B cell (primary cell): Measurements from ENCODE around the gene AQP11. TPM values are rescaled to one million over a fixed set of nuclear protein-coding genes. Genes with fewer than 3 reads are reported as not detected.

Source experiments
- ATAC-seq: fragments of 200-7000 bp; cut with Tn5 transposase; one replicate; pipeline ENCODE4 v1.10.0; 2021; ENCODE audit warnings: low read depth, mild to moderate bottlenecking, moderate number of reproducible peaks, moderate library complexity
- CTCF ChIA-PET: fragments of 350-600 bp; sonication (Branson Sonifier 250); formaldehyde crosslinking; loops from one replicate; lab custom pipeline; 2021; ENCODE audit warnings: antibody characterized with exemption, inconsistent platforms; lab: Charles Lee
- POLR2A ChIA-PET: fragments of 350-600 bp; sonication (Branson Sonifier 250); formaldehyde crosslinking; loops from one replicate; lab custom pipeline; 2021; ENCODE audit warnings: antibody characterized with exemption; lab: Charles Lee
- DNase-seq: peaks from one replicate; pipeline ENCODE4 v3.0.0; 2013
- H2AFZ ChIP-seq: 2 replicates; pipeline ENCODE4 v1.6.1; 2012; ENCODE audit warnings: mild to moderate bottlenecking, low read depth, low read length; ENCODE audit not compliant: insufficient read depth, poor library complexity, severe bottlenecking
- H3K27ac ChIP-seq, 2 donors: 1 replicate in 1 of 2; 2 replicates in 1 of 2; pipeline ENCODE4 v1.5.1; 2012 to 2013; ENCODE audit warnings: low read length in 2 of 2, mild to moderate bottlenecking in 2 of 2, moderate library complexity in 1 of 2
- H3K27me3 ChIP-seq, 4 experiments: fragments of 200-600 bp in 1 of 4; sonication (generic) in 1 of 4; replicated peaks in 1 of 4; 1 replicate in 2 of 4; 2 replicates in 2 of 4; pipeline versions ENCODE4 v1.6.1 to v1.7.0; 2013 to 2016; ENCODE audit warnings: low read length in 3 of 4, mild to moderate bottlenecking in 2 of 4, mixed read lengths in 1 of 4, moderate library complexity in 1 of 4; ENCODE audit not compliant: insufficient read depth in 4 of 4, control insufficient read depth in 3 of 4; ENCODE audit errors: control extremely low read depth in 1 of 4
- H3K36me3 ChIP-seq, 2 experiments: replicated peaks in 1 of 2; 1 replicate in 1 of 2; 2 replicates in 1 of 2; pipeline versions ENCODE4 v1.6.1 to v1.7.1; 2013; ENCODE audit warnings: low read length in 1 of 2; ENCODE audit not compliant: insufficient read depth in 2 of 2, control insufficient read depth in 1 of 2; ENCODE audit errors: control extremely low read depth in 1 of 2, extremely low read depth in 1 of 2
- H3K4me1 ChIP-seq, 2 donors: fragments of 200-600 bp in 1 of 2; sonication (generic) in 1 of 2; 1 replicate in 1 of 2; 2 replicates in 1 of 2; pipeline versions ENCODE4 v1.5.1 to v1.6.1; 2013 to 2017; ENCODE audit warnings: low read length in 2 of 2; ENCODE audit not compliant: control insufficient read depth in 2 of 2, insufficient read depth in 2 of 2
- H3K4me2 ChIP-seq: replicated peaks from 2 replicates; pipeline ENCODE3; 2012; ENCODE audit warnings: mild to moderate bottlenecking, low read depth, low read length; ENCODE audit not compliant: poor library complexity, severe bottlenecking
- H3K4me3 ChIP-seq, 5 experiments: fragments of 200-600 bp in 1 of 5; sonication (generic) in 1 of 5; 1 replicate in 3 of 5; 2 replicates in 2 of 5; pipeline versions ENCODE4 v1.5.1 to v1.7.0; 2011 to 2016; ENCODE audit warnings: low read length in 4 of 5, mild to moderate bottlenecking in 4 of 5, low read depth in 2 of 5, control low read depth in 1 of 5, moderate library complexity in 1 of 5; ENCODE audit not compliant: insufficient read depth in 1 of 5; ENCODE audit errors: control extremely low read depth in 1 of 5, extremely low read depth in 1 of 5
- H3K79me2 ChIP-seq: fragments of 200-600 bp; sonication (generic); one replicate; pipeline ENCODE4 v1.6.0; 2016; ENCODE audit warnings: low read length; ENCODE audit not compliant: control insufficient read depth, insufficient read depth
- H3K9ac ChIP-seq: fragments of 200-600 bp; sonication (generic); 2 replicates; pipeline ENCODE4 v1.6.1; 2017; ENCODE audit warnings: mild to moderate bottlenecking, low read length, moderate library complexity
- H3K9me3 ChIP-seq, 3 donors: one replicate each; pipeline versions ENCODE4 v1.6.1 to v1.7.1; 2013; ENCODE audit warnings: low read length in 2 of 3; ENCODE audit not compliant: control insufficient read depth in 2 of 3, insufficient read depth in 1 of 3; ENCODE audit errors: control extremely low read depth in 1 of 3
- H4K20me1 ChIP-seq: 2 replicates; pipeline ENCODE4 v1.6.0; 2012; ENCODE audit warnings: mild to moderate bottlenecking, low read length; ENCODE audit not compliant: insufficient read depth, control insufficient read depth, poor library complexity, severe bottlenecking
- H3K27ac Mint-ChIP-seq: one replicate; pipeline ENCODE4 v1.8.0; 2021; ENCODE audit warnings: mixed read lengths
- H3K27me3 Mint-ChIP-seq: one replicate; pipeline ENCODE4 v1.8.0; 2021; ENCODE audit warnings: mixed read lengths
- H3K4me1 Mint-ChIP-seq: one replicate; pipeline ENCODE4 v1.8.0; 2021; ENCODE audit warnings: mixed read lengths
- H3K4me3 Mint-ChIP-seq: one replicate; pipeline ENCODE4 v1.8.0; 2021; ENCODE audit warnings: mixed read lengths
- H3K9me3 Mint-ChIP-seq: one replicate; pipeline ENCODE4 v1.8.0; 2022; ENCODE audit warnings: mixed read lengths; ENCODE audit not compliant: insufficient read depth
- CTCF ChIP-seq: fragments of 200-600 bp; IDR thresholded peaks from one replicate; pipeline ENCODE4 v1.8.0; 2022; ENCODE audit warnings: antibody characterized with exemption, mild to moderate bottlenecking
- EZH2 ChIP-seq: IDR thresholded peaks from 2 replicates; pipeline ENCODE4 v1.6.1; 2012; ENCODE audit warnings: borderline replicate concordance, low read depth, mild to moderate bottlenecking, moderate library complexity, low read length; ENCODE audit not compliant: insufficient read depth, poor library complexity, severe bottlenecking
- WGBS: methylation state at CpG from one replicate; pipeline ENCODE4 v1.1.5; 2013; ENCODE audit warnings: missing lambda C conversion rate; ENCODE audit not compliant: insufficient coverage; 5-methylcytosine and 5-hydroxymethylcytosine counted together
- intact Hi-C: fragments of 100-400 bp; cut with micrococcal nuclease; formaldehyde crosslinking; loops from one replicate; pipeline ENCODE4 v1.10.0; 2022
- polyA plus RNA-seq: library from polyadenylated mRNA; depleted of rRNA; stranded (reverse); fragments of >200 nt; gene quantifications from 2 replicates; pipeline ENCODE4 v1.2.3, GENCODE V29; 2012
- total RNA-seq, 2 donors: library from RNA; stranded (reverse); fragments of 120-200 nt in 1 of 2; gene quantifications; 1 replicate in 1 of 2; 2 replicates in 1 of 2; pipeline versions ENCODE4 v1.2.3 to v1.2.4, GENCODE V29; 2013 to 2022

Gene AQP11
- total and polyA plus RNA-seq, 2 donors (not counting 1 experiment from before 2014, with no cell fraction given): 0.19 to 0.47 TPM

GRCh38 chr11:77561257-77561656 is 28.5 kb upstream of the AQP11 start:
- no peaks in the 10 kb centered on the region for H3K9me3 ChIP-seq
- Mint-ChIP-seq H3K4me1 (no peaks in the 10 kb centered on the region), H3K27ac (no peak overlapping the region), H3K4me3 (no peak overlapping the region), H3K27me3 (peaks cover 4% of the 10 kb centered on the region), H3K9me3 (no peaks in the 10 kb centered on the region)
- H3K36me3 ChIP-seq: no peaks in the 10 kb centered on the region
- no peaks in the 10 kb centered on the region for H3K27me3 ChIP-seq
- no peak overlapping the region for H3K27ac ChIP-seq
- intact Hi-C loops: no loop called here
- no peaks in the 10 kb centered on the region for H3K79me2 ChIP-seq
- ATAC-seq (no peak), DNase-seq (no peak)
- no peak overlapping the region for H3K9ac ChIP-seq
- WGBS: 100% methylated on average over 1 of the region's 1 CpG
- POLR2A ChIA-PET: no interaction called here
- H2AFZ ChIP-seq: no peak overlapping the region
- TF ChIP-seq EZH2: no peak
- TF ChIP-seq CTCF: no peak
- no peak overlapping the region for H3K4me3 ChIP-seq
- H3K4me1 ChIP-seq: no peaks in the 10 kb centered on the region
- no peaks in the 10 kb centered on the region for H4K20me1 ChIP-seq
- CTCF ChIA-PET: no interaction called here
- H3K4me2 ChIP-seq: no peak overlapping the region

GRCh38 chr11:77568306-77568705 is 21.4 kb upstream of the AQP11 start:
- no peaks in the 10 kb centered on the region for H3K27me3 ChIP-seq
- no peak overlapping the region for H3K4me3 ChIP-seq
- H4K20me1 ChIP-seq: no peaks in the 10 kb centered on the region
- DNase-seq: no peak
- CTCF ChIA-PET: interaction anchor here (0.5 to 1.9 kb wide), 2 partner anchors 20 to 685 kb away, joined by 3 to 5 read pairs; no protein-coding TSS in a partner anchor
- peaks cover 29% of the 10 kb centered on the region for H3K27me3 Mint-ChIP-seq
- POLR2A ChIA-PET: no interaction called here
- H3K27ac Mint-ChIP-seq: no peak overlapping the region
- H2AFZ ChIP-seq: no peak overlapping the region
- H3K9me3 ChIP-seq: no peaks in the 10 kb centered on the region
- no peaks in the 10 kb centered on the region for H3K79me2 ChIP-seq
- no peak for ATAC-seq
- no peaks in the 10 kb centered on the region for H3K4me1 ChIP-seq
- no peaks in the 10 kb centered on the region for H3K9me3 Mint-ChIP-seq
- intact Hi-C loops: no loop called here
- H3K9ac ChIP-seq: no peak overlapping the region
- WGBS: 87% methylated on average over 4 of the region's 4 CpGs
- H3K4me3 Mint-ChIP-seq: no peak overlapping the region
- no peak overlapping the region for H3K4me2 ChIP-seq
- TF ChIP-seq CTCF (no peak), EZH2 (no peak)
- H3K27ac ChIP-seq: no peak overlapping the region
- H3K36me3 ChIP-seq: no peaks in the 10 kb centered on the region
- no peaks in the 10 kb centered on the region for H3K4me1 Mint-ChIP-seq
